Right lobe of liver (tissue), 6 donors: ENCODE data around the gene AEBP1. TPM values are rescaled to one million over a fixed set of nuclear protein-coding genes. Genes with fewer than 3 reads are reported as not detected.

Experiments used
- ATAC-seq, 4 donors: fragments of 200-7000 bp; cut with Tn5 transposase; one replicate each; pipeline ENCODE4 v1.9.1; 2020; ENCODE audit warnings: mild to moderate bottlenecking in 4 of 4, moderate library complexity in 4 of 4
- DNase-seq, 3 donors: peaks; one replicate each; pipeline ENCODE4 v3.0.0-alpha.2; 2020
- H3K27ac ChIP-seq, 3 donors: fragments of 200-600 bp; one replicate each; pipeline ENCODE4 v1.8.0; 2022
- H3K27me3 ChIP-seq, 2 donors: fragments of 200-600 bp; one replicate each; pipeline ENCODE4 v1.8.0; 2022
- H3K36me3 ChIP-seq, 4 donors: fragments of 200-600 bp; sonication (generic) in 1 of 4; one replicate each; pipeline versions ENCODE4 v1.5.1 to v1.8.0; 2017 to 2022; ENCODE audit warnings: control low read depth in 1 of 4
- H3K4me1 ChIP-seq, 4 donors: fragments of 200-600 bp; sonication (generic) in 1 of 4; one replicate each; pipeline versions ENCODE4 v1.5.1 to v1.8.0; 2017 to 2022; ENCODE audit warnings: control low read depth in 1 of 4
- H3K4me3 ChIP-seq, 3 donors: fragments of 200-600 bp; one replicate each; pipeline ENCODE4 v1.8.0; 2022
- H3K9me3 ChIP-seq, 4 donors: fragments of 200-600 bp; sonication (generic) in 1 of 4; one replicate each; pipeline versions ENCODE4 v1.5.1 to v1.8.0; 2017 to 2022; ENCODE audit warnings: control low read depth in 1 of 4
- POLR2A ChIP-seq: fragments of 450-650 bp; IDR thresholded peaks from one replicate; pipeline ENCODE4 v1.6.1; 2017; ENCODE audit warnings: antibody characterized with exemption, mild to moderate bottlenecking
- WGBS: methylation state at CpG from one replicate; pipeline ENCODE4 v1.1.6; 2018; ENCODE audit warnings: low coverage, low lambda C conversion rate; ENCODE audit not compliant: insufficient coverage; ENCODE audit errors: missing lambda C conversion rate; 5-methylcytosine and 5-hydroxymethylcytosine counted together
- intact Hi-C, 2 donors: fragments of 100-400 bp; cut with DNase I; formaldehyde crosslinking; loops; one replicate each; pipeline versions ENCODE4 v1.11.2 to v1.14.1; 2022
- total RNA-seq, 6 experiments: library from RNA; depleted of rRNA in 2 of 6; stranded (reverse); fragments of >200 nt in 2 of 6; fragmentation: NEBNext Ultra II Directional in 3 of 6; extraction: Animal tissue kit (Norgen Biotek cat#: 25700) in 3 of 6; gene quantifications; one replicate each; pipeline versions ENCODE4 v1.1.0 to v1.2.4, GENCODE V29; 2016 to 2023
- TF ChIP-seq, protein P1 (sequence below), 4 donors: fragments of 200-600 bp in 3 of 4; fragments of 450-650 bp in 1 of 4; IDR thresholded peaks; one replicate each; pipeline versions ENCODE4 v1.5.1 to v1.8.0; 2016 to 2022; ENCODE audit warnings: antibody characterized with exemption in 4 of 4, mild to moderate bottlenecking in 2 of 4
- donor health status: DM: no; HTN: yes; CAD: no.
- donor health status: DM: no; HTN: no; CAD: no.
- donor health status: DM: no; HTN: no; CAD: no.
- donor health status: DM: no; HTN: yes; CAD: no.
- donor health status: DM: no; HTN: yes; CAD: no.

AEBP1 gene
- total RNA-seq, 6 experiments from 2014 or later = 7.8 to 37.8 (median 14.3) TPM

DNA sequence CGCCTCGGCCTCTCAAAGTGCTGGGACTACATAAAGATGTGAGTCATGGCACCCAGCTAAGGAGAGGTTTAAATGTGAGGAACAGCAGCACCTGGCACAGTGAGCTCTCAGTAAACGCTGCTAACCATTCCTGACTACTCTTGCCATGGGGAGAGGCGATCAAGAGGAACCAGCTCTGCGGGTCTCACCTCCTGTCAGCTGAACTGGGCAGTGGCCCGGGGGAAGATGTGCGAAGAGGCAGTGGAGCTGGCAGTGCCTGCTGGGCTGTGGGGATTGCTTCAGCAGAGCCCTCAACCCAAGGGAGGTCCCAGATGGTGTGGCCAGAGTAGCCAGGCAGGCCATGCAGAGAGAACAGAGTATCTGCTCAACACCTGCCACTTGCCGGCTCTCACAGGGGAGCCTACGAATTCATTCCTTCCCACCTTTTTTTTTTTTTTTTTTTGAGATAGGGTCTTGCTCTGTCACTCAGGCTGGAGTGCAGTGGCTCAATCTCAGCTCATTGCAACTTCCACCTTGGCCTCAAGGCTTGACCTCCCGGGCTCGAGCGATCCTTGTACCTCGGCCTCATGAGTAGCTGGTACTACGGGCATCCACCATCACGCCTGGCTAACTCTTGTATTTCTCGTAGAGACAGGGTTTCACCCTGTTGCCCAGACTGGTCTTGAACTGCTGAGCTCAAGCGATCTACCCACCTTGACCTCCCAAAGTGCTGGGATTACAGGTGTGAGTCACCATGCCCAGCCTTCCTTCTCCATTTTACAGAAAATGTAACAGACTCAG lies 28.7 kb upstream of the AEBP1 start:
- no peak overlapping the region for H3K4me3 ChIP-seq
- TF ChIP-seq POLR2A = no peak
- TF ChIP-seq, protein P1, sequence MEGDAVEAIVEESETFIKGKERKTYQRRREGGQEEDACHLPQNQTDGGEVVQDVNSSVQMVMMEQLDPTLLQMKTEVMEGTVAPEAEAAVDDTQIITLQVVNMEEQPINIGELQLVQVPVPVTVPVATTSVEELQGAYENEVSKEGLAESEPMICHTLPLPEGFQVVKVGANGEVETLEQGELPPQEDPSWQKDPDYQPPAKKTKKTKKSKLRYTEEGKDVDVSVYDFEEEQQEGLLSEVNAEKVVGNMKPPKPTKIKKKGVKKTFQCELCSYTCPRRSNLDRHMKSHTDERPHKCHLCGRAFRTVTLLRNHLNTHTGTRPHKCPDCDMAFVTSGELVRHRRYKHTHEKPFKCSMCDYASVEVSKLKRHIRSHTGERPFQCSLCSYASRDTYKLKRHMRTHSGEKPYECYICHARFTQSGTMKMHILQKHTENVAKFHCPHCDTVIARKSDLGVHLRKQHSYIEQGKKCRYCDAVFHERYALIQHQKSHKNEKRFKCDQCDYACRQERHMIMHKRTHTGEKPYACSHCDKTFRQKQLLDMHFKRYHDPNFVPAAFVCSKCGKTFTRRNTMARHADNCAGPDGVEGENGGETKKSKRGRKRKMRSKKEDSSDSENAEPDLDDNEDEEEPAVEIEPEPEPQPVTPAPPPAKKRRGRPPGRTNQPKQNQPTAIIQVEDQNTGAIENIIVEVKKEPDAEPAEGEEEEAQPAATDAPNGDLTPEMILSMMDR (IDR thresholded peaks at IDR 0.05) = no peak
- intact Hi-C loops = no loop called here
- 88% methylated on average over 2 of the region's 17 CpGs for WGBS
- peaks cover 0 to 33% (median 4%) of the 10 kb centered on the region in 4 donors for H3K36me3 ChIP-seq
- peak in 1 of 3 donors; percentile 46 for DNase-seq
- H3K27me3 ChIP-seq = no peaks in the 10 kb centered on the region
- no peaks in the 10 kb centered on the region for H3K9me3 ChIP-seq
- peaks cover 0 to 43% (median 19%) of the 10 kb centered on the region in 4 donors for H3K4me1 ChIP-seq
- ATAC-seq = no peak
- H3K27ac ChIP-seq = peak overlapping the region in 2 of 3 donors; percentile 68 to 74

DNA sequence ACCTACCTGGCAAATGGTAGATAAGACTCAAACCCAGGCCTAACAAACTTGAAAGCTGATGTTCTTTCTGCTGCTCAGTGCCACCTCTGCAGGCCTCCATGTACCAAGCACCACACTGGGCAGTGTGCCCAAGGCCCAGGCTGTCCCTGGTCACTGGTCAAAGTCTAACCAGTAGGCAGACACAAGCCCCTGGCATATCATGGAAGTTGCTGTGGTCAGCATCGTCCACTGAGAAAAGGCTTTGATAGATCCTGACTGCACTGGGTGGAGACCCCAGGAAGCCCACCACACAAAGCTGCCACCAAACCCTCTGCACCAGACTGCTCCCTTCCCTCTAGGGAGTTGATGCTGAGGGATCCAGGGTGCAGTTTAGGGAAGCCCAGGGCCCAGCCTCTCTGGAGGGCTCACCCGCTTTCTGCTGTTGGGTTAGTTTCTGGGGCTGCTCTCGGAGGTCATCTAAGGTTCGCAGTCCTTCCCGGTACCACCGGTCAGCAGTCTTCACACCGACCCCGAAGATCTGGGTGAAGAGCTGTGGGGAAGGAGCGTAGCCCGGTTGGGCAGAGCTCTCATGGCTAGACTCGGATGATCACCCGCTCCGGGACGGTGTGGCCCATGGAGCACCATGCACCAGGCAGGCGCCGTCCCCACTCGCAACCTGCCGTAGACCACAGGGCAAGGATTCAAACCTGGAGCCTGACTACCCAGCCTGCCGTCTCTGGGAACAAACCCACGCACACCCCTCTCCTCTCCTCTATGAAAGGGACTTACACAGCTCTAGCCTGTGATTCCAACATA lies 27.8 kb upstream of the AEBP1 start:
- WGBS = 55% methylated on average over 10 of the region's 20 CpGs
- Histone ChIP-seq H3K4me1 (peaks cover 0 to 46% (median 19%) of the 10 kb centered on the region in 4 donors), H3K27ac (peak overlapping the region in 2 of 3 donors; percentile 68 to 74), H3K4me3 (no peak overlapping the region), H3K36me3 (peaks cover 0 to 33% (median 4%) of the 10 kb centered on the region in 4 donors), H3K27me3 (no peaks in the 10 kb centered on the region), H3K9me3 (no peaks in the 10 kb centered on the region)
- ATAC-seq (peak; percentile 75 to 83 (median 81)), DNase-seq (peak; percentile 90 to 94 (median 92))
- intact Hi-C loops = no loop called here
- TF ChIP-seq POLR2A = no peak
- TF ChIP-seq, protein P1 (IDR thresholded peaks at IDR 0.05) = no peak

DNA sequence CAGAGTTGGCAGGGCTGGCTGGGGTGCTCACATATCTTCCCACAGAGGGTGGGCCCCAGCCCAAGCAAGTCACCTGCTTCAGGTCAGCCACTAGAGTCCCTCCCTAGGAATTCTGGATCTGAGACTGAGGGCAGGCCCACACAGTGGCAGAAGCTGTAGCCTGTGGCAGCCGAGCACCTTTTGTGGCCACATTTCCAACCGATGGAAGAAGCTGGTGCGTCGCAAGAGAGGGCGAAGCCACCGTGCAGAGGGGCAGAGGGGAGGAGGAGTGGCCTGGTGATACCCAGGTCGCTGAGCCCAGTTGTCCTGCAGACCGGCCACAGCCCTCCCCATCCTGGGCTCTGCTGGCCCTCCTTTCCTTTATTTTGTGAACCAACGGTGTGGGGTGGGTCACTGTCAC lies 27.1 kb upstream of the AEBP1 start:
- peaks cover 0 to 48% (median 17%) of the 10 kb centered on the region in 4 donors for H3K4me1 ChIP-seq
- no peaks in the 10 kb centered on the region for H3K9me3 ChIP-seq
- WGBS = 71% methylated on average over 1 of the region's 9 CpGs
- no peak overlapping the region for H3K4me3 ChIP-seq
- peaks cover 0 to 33% (median 4%) of the 10 kb centered on the region in 4 donors for H3K36me3 ChIP-seq
- DNase-seq (no peak), ATAC-seq (no peak)
- intact Hi-C loops = no loop called here
- no peak for TF ChIP-seq POLR2A
- TF ChIP-seq, protein P1 (IDR thresholded peaks at IDR 0.05) = no peak
- H3K27me3 ChIP-seq = no peaks in the 10 kb centered on the region
- peak overlapping the region in 2 of 3 donors; percentile 68 to 74 for H3K27ac ChIP-seq

DNA sequence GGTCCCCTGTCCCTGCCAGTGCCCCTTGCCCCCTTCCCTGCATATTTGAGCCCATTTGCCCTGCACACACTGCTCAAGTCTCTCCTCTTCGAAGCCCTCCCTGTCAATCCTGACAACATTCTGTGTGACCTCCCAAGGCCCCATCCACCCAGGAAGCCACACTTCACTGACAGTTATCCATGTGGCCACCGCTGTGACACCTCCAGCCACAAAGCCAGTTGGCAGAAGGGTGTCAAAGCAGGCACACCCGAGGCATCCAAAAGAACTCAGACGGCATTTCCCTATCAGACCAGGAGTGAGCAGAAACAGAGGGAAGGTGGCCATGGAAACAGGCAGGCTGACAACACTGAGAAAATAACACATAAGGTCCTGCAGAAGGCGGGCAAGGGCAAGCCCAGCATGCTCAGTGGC lies 26.5 kb upstream of the AEBP1 start:
- no peak overlapping the region for H3K4me3 ChIP-seq
- no peaks in the 10 kb centered on the region for H3K9me3 ChIP-seq
- DNase-seq (peak in 1 of 3 donors; percentile 40), ATAC-seq (no peak)
- peaks cover 0 to 27% (median 4%) of the 10 kb centered on the region in 4 donors for H3K36me3 ChIP-seq
- H3K4me1 ChIP-seq = peaks cover 0 to 43% (median 15%) of the 10 kb centered on the region in 4 donors
- no peaks in the 10 kb centered on the region for H3K27me3 ChIP-seq
- WGBS = 85% methylated on average over 3 of the region's 5 CpGs
- no peak overlapping the region for H3K27ac ChIP-seq
- TF ChIP-seq, protein P1 (IDR thresholded peaks at IDR 0.05) = no peak
- no peak for TF ChIP-seq POLR2A
- intact Hi-C loops = no loop called here
